ENCODE results near the gene PTPRT.

Gene PTPRT
- 0 to 0.27 (median 0.05) reads per million in 4 experiments for total RNA-seq

- no peak for DNase-seq
Measured at GRCh38 chr20:43189554-43190331, at the start of gene PTPRT. Gene PTPRT (minus strand): TSS chr20:43189906. CDS start chr20:43189733, 173 bp downstream.

- DNase-seq = no peak
Measured at GRCh38 chr20:43238833-43239232, 49.1 kb upstream of the PTPRT start.

GRCh38 chr20:43238266-43238665 is 48.6 kb upstream of the PTPRT start:
- no peak for DNase-seq

- no peak for DNase-seq
Measured at GRCh38 chr20:43237651-43238168, 48.0 kb upstream of the PTPRT start.

GRCh38 chr20:43235998-43236397 is 46.3 kb upstream of the PTPRT start:
- DNase-seq = no peak

- DNase-seq = no peak
Measured at GRCh38 chr20:43231829-43232228, 42.1 kb upstream of the PTPRT start.

- DNase-seq = no peak
Measured at GRCh38 chr20:43229696-43230095, 40.0 kb upstream of the PTPRT start.

- no peak for DNase-seq
Measured at GRCh38 chr20:43220612-43221011, 30.9 kb upstream of the PTPRT start.

DNA sequence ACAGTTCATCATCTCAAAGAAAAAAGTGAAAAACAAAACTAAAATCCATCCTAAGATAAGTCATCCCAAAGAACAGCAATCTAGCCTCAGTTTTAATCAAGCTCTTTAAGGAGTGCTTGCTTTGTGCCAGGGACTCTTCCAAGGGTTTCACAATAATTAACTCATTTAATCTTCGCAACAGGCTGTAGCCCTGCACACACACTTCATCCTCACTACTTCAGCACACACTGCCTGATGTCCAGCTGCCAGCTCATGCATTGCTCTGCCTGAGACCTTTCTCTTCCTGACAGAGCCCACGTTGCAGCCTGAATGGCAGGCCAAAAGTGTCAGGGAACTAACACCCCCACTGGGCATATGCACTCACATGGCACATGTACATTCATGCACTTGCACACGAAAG is 21.2 kb upstream of the PTPRT start:
- no peak for DNase-seq

- DNase-seq = no peak
Measured at GRCh38 chr20:43209831-43210230, 20.1 kb upstream of the PTPRT start.

DNA sequence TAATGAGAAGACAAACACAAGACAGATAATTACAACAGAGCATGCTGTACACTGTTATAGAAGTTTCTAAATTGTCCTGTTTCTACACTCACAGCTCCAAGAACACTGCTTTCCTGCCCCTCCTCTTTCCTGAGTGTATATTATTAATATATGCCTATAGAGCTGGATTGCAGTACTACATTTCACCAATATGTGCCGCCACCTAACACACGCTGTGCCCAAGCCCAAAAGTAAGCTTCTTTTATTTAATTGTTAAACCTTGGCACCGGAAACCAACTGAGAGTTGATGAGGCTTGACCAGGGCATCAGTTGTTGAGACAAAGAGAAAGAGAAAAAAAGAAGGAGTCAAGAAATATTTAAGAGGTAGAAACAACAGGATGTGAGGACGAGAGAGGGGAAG is 16.0 kb upstream of the PTPRT start:
- no peak for DNase-seq

- DNase-seq = no peak
Measured at GRCh38 chr20:43202100-43202499, 12.4 kb upstream of the PTPRT start.

GRCh38 chr20:43198607-43199006 is 8.9 kb upstream of the PTPRT start:
- DNase-seq = no peak

- DNase-seq = no peak
Measured at GRCh38 chr20:43196243-43196642, 6.5 kb upstream of the PTPRT start.

- DNase-seq = no peak
Measured at GRCh38 chr20:43194137-43194536, 4.4 kb upstream of the PTPRT start.

GRCh38 chr20:43193443-43193842 is 3.7 kb upstream of the PTPRT start:
- DNase-seq = no peak

DNA sequence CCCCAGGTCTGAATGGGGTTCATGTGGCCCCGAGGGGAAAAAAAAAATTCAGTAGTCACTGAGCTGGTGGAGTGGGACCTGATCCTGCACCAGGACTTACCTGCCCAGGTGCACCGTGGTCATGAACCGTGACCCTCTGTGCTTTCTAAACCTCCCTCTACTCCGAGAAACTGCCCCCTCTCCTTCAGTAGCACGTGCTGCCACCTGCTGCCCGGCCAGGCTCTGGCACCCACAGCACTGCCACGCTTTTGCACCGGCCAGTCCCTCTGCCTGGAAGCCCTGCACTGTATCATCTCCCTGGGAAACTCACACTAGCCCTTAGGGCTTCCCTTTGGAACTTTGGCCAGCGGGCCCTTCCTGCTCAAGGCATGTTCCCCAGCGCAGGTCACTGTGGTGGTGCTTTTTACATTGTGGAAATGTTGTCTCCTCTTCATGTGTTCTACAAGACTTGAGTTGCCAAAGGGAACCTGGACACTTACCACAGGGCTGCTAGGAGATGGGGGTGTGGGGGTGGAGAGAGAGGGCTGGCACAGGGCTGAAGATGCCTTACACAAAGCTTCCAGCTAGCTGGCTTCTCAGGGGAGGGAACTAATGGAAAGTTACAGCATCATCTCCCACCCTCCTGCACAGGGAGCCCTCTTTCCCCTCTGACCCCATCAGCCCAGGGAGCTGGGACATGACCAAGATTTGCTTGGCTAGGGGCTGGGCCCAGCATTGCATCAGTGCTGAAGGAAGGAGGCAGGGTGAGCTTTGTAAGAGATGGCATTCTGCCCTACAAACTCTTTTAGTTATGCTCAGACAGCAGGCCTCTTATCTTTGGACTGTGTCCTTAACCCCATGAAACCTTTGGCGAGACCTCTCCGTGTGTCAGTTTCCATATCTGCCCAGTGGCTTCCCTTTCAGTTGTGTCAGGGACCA is 2.5 kb upstream of the PTPRT start:
- no peak for DNase-seq

- no peak for DNase-seq
Measured at GRCh38 chr20:43191143-43191542, 1.4 kb upstream of the PTPRT start.

DNA sequence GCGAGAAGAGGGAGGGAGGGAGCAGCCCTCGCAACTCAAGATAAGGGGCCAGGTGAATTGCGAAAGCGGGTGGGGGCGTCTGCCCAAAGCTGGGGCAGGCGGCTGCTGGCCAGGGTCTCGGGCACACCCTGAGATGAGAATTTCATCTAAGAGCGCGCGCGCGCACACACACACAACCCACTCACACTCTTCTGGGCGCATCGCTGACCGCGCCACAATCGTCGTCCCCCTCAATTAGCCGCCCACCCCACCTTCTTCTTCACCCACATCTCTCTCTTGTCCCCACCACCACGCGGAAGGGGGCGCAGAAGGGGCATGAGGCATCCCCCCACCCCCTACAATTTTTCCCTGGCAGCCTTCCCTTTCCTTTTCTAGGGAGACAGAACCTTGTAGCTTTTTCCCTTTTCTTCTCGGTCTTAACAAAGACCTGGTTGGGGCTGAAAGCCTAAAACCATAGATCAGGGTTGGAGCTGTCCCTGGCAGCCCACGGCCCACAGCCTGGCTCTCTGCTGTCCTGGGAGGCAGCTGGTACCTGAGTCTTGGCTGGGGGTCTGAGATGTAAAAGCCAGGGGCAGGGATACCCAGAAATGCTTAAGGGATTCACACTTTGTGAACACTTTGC is 737 bp upstream of the PTPRT start:
- no peak for DNase-seq

- DNase-seq = no peak
Measured at GRCh38 chr20:43188861-43189553, 699 bp downstream of the PTPRT start.

- DNase-seq = no peak
Measured at GRCh38 chr20:43188234-43188653, 1.5 kb downstream of the PTPRT start.

DNA sequence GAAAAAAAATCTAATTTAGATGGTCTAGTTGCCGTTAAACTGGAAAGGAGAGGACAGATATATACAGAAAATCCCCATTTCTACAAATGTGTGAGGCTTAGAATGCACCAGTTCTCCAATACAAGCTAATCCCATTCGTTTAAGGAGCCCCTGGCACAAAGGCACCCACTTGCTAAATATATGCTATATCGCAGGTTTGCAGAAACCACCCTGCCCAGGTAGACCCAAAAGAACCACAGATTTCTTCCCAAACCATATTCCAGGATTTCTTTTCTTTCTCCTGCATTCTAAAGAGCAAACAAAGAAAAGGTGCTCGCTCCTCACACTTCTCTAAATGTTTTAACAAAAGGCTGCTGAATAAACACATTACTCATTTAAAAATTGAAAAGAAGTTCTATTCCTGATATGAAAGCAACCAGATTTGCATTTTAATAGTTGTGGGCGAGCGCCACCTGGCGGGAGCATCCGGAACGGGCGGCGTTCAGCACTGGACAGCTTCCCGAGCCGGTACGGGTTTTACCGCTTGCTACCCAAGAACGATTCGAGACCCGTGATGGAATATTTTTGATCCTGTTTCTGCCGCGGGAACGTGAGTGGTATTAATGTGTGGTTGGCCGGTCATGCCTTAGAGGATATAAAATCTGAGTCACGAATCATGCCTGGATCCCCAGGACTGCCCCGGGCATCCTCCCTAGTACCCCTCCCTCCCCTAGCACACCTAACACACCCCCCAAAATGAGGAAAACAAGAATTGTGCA is 2.1 kb downstream of the PTPRT start:
- peak; percentile 5 for DNase-seq
